Stimulated activated CD4-positive, alpha-beta T cell treated with anti-CD3 and anti-CD28 coated beads, Interleukin-4, amount 100 ng/mL, for 1 hour (primary cell): ENCODE data around the gene KLK12.

Source experiments
- DNase-seq: peaks from one replicate; pipeline ENCODE4 v3.0.0-alpha.2; 2020

Gene KLK12

DNA sequence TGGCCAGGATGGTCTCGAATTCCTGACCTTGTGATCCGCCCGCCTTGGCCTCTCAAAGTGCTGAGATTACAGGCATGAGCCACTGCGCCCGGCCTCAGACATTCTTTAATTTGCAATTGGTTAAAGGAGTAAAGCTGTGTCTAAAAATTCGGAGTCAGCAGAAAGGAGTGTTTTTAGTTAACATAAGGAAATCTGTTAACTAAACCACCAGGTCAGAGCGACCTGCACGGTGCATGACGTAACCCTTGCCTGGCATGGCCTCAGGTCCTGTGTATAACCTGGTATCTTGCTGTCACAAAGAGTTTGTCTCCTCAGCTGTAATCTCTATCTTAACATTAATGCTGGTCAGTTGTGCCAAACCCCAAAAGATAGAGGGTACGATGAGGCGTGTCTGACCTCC is 9.5 kb upstream of the KLK12 start:
- DNase-seq, result no peak

DNA sequence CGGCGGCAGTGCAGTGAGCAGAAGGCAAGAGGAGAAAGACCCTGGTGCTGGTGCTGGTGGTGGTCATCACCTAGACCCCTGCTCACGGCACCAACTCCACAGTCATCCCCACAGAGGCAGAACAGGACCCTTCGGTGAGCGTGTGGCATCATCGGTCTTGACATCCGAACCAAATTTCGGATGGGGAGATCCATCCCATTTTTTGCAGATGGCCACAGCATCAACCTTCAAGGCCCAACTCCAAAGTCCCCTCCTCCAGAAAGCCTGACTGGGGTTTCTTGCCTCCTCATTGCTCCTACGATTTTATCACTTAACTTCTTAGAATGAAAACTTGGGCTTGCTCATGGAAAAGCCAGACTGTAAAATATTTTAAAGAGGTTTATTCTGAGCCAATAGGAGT is 8.7 kb upstream of the KLK12 start:
- no peak for DNase-seq

DNA sequence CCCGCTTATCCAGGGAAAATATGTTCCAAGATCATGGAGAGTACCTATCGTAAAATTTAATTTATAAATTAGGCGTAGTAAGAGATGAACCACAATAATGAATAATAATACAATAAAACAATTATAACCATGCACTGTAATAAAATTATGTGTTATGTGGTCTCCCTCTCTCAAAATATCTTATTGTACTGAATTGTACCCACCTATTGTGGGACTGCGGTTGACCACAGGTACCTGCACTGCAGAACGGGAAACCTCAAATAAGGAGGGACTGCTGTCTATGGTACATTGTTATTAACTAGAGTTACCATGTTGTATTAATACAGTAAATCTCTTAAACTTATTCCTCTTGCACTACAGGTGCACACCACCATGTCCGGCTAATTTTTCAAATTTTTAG is 5.3 kb upstream of the KLK12 start:
- no peak for DNase-seq

DNA sequence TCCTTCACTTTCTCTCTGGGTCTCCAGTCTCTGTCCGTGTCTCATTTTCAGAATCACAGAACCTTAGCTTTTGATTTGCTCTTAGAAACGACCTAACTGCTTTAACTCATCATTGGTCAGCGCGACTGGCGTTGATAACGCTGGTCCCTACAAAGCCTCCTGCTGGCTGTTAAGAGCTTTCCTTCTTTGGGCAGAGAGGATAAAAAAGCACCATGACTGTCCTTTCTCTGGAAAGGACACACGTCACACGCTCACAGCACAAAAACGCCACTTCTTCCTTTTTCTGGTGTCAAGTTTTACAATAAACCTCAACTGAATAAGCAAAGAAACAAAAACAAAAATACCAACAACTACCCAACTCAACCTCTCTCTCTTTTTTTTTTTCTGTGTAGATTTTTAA is 1.7 kb upstream of the KLK12 start:
- no peak for DNase-seq

DNA sequence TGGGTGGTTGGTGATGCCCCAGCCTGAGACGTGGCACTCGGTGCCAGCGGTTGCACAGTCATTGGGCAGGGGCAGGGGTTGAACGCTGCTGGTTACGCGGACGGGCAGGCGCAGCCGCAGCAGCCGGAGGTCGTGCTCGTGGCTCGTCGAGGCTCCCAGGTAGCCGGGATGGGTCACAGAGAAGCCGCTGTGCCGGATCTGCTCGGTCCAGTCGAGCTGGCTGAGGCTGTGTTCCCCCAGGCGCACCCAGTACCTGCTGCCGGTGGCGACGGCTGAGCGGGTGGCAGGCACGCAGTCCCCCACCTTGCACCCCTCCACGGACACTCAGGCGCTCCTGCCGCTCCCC is 2.9 kb downstream of the KLK12 start:
- no peak for DNase-seq

DNA sequence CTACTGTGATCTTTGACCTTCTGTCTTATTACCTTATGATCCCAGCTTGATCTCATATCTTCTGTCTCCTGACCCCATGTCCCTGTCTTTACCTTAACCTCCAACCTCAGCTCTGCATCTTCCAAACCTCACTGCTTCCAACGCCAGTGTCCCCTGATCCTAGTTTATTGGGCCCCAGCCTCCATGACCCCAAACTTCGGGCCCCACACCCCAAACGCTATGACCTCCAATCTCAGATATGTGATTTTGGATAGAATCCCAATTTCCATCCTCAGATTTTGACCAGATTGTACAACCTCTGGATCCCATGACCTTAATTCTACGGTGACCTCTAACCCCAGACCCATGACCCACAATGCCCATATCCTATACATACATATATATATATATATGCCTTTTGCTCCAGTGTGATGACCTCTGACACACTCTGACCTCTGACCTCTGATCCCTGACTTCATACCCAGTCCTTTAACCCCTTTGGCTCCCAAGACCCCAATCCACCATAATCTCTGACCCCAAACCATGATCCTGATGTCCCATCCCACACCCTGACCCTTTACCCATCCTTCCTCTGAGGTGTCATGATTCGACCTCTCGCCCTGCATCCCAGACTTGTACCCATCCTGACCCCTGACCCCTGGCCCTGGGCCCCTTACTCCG is 3.5 kb downstream of the KLK12 start:
- no peak for DNase-seq

DNA sequence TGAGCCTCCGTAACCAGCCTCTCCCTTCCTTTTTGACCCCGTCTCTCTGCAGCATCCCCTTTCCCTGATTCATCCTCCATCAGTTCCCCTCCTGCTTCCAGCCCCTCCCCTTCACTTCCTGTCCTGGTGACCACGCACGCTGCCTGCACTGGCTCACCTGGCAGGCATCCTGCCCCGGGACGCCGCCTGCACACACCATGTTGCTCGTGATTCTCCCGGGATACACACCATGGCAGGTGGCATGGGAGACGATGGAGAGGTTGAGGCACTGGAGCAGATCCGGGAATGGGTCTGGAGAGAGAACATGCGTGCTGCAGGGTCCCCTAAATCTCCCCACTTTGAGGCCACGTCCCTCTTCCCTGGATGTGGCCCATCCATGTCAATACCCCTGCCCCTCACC is 4.2 kb downstream of the KLK12 start:
- DNase-seq, result no peak

DNA sequence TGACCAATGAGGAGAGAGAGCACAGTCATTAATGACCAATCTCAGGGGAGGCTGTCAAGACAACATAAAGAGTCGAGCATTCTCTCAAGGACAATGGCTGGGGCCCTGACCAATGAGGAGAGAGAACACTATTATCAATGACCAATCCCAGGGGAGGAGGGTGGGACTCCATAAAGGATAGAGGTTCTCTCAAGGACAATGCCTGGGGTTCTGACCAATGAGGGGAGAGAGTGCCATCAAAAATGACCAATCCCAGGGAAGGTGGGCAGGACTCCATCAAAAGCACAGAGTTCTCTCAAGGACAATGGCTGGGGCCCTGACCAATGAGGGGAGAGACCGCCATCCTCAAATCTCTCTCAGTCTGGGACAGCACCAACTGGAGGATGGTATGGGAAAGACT is 5.1 kb downstream of the KLK12 start:
- no peak for DNase-seq

DNA sequence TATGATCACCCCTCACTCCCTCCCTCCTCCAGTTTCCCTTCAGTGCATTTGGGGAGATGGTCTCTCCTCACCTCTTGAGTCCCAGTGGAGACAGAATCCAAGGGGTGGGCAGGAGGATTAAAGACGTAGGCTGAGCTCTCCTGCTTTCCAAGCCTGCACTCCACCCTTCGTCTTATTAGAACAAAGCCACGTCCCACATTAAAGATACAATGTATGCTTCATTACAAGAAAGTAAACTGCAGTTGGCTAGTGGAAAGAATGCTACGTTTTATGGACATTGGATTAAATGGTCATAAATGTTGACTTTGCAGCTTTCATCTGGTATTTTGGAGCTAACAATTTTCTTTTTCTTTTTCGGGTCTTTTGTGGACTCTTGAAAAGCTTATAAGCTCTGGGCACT is 6.9 kb downstream of the KLK12 start:
- DNase-seq, result no peak

DNA sequence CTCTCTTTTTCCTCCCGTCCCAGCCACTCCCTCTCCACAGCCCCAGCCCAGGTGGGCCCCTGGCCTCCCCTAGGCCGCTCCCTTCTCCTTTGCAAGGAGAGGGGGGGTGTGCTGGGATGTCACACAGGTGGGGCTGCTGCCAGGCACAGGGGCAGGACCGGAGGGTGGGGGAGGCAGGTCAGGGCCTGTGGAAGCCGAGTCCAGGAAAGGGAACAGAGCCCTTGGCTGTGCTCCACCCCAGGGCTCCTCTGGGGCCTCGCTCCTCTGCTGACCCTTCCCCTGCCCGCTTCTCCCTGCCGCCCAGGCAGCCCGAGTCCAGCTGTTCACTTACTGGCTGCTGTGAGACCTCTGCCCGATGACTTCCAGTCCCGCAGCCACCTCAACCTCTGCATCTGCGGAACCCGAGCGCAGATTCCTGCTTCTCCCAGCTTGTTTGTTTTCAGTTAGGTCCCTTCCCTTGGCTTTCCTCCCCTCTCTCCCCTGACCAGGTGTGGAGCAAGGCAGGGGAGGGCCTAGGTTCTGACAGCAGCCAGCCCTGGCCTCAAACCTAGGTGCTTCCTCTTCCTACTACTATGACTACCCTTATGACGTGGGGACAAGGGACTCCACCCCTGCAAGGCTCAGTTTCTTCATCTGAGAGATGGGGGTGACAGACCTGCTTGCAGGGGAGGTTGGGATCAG is 7.5 kb downstream of the KLK12 start:
- no peak for DNase-seq

DNA sequence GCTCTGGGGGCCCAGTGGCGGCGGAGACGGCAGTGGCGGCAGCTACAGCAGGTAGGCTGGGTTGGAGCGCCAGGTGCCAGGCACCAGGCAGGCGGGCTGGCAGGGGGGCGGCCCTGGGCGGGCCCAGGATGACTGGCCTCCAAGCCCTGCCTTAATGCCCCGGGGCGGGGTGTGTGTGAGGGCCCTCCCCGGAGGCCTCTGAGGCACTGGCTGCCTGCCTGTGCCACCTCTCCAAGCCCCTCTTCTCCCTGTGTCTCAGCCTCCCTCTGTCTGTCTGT is 8.3 kb downstream of the KLK12 start, which contains the start of gene KLK11:
KLK11 (minus strand) TSS at position 63 of the 278 bp plus-strand sequence. CDS start 985 bp downstream, outside the sequence.
- DNase-seq, result no peak

DNA sequence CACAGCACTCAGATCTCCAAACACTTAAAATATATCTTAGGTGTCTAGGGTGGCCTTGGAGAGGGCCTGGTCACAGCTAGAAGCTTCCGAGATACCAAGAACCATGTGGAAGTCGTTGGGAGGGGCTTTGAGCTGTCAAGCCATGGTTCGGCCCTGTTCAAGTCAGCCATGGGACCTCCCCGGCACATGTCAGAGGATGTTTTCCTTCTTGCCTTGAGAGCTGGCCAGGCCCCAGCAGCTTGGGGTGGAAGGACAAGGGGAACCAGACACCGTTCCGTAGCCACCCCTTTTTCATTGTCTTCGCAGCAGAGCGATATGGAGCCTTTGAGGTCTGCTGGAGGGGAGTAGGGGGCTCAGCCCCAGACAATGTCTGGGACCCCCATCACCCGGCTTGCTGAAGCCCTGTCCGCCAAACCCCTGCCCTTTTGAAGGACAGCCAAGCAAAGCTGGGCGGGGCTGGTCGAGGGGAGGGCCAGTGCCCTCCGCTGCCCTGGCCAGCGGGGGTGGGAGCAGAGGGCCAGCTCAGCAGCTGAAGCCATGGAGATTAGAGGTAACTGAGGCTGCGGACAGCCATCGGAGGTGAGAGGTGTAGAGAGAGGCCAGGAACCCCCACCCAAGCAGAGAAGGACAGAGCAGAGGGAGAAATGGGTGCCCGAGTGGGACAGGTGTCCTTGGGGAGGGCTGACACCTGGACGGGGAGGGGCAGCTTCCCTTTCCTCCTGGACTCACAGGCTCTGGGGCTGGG is 8.8 kb downstream of the KLK12 start:
- no peak for DNase-seq

DNA sequence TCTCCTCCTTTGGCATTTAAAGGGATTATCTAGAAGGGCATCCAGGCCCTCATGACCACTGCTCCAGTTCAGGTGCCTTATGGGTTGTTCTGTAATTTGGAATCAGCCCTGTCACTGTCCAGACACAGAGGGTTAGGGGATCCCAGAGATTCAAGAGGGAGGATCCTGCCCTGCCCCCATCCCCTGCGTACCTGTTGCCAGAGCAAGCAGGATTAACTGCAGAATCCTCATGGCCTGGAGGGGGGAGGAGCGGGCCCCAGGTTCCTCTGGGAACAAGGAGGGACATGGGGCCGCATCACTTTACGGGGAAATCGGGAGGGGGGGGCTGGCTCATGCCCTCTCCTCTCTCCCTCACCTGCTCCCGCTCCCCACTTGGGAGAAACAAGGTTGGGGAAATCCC is 9.4 kb downstream of the KLK12 start:
- no peak for DNase-seq

DNA sequence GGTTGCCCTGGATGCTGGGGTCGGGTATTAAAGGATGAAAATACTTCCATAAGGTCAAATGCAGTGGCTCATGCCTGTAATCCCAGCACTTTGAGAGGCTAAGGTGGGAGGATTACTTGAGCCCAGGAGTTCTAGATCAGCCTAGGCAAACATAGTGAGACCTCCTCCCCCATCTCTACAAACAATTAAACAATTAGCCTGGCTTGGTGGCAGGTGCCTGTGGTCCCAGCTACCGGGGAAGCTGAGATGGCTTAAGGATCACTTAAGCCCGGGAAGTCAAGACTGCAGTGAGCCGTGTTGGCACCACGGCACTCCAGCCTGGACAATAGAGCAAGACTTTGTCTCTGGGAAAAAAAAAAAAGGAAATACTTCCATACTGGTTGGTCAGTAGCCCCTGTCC is 9.9 kb downstream of the KLK12 start:
- no peak for DNase-seq

DNA sequence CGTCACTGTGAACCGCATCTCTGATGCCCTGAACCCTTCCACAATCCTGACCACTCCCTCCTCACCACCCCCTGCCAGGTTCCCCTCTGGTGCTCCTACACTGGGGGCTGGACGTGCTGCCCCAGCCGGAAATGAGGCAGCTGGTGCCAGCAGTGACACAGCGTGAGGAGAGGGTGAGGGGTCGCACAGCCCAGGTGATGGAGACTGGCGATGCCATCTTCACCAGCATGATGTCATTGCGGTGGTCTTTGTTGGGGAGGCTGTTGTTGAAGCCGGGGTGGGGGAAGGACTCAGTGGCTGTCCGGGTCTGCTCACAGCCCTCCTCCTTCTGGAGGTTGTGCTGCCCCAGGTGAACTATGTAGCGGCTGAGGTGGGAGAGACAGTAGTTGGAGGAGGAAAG is 10.9 kb downstream of the KLK12 start:
- DNase-seq, result no peak

DNA sequence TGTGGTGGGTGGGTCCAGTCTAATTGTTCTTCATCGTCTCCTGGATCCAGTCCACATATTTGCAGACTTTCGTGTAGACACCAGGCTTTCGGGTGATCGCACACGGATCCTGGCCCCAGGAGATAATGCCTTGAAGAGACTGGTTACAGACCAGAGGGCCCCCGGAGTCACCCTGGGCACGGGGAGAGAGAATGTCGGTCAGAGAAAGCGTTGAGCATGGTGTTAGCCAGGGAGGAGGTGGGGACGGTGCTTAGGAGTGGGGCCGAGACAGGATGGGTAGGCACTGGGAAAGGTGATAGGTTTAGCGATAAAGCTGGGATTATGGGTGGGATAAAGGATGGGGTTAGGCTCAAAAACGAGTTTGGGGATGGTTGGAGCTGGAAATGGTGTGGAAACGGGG is 12.3 kb downstream of the KLK12 start:
- DNase-seq, result no peak

DNA sequence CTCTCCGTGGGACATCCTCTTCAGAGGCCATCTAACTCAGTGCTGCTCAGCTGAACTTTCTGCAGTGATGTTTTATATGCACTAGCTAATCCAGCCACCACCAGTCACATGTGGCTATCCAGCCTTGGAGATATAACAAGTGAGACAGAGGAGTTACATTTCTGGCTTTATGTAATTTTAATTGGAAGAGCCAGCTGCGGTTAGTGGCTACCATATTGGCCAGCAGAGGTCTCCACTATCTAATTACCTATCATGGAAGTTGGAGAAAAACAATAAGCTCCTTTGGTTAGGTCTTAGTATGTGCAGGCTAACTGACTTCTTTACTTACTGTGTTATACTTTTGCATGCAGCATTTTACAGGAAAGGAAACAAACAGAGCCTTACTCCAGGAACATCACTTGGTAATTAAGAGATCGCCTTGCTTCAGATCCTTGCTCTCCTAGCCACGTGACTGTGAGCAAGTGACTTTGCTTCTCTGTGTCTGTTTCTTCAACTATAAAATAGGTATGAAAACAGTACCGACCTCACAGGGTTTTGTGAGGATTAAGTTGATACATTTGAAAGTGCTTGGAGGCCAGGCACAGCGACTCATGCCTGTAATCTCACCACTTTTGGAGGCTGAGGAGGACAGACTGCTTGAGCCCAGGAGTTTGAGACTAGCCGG is 13.7 kb downstream of the KLK12 start:
- no peak for DNase-seq

DNA sequence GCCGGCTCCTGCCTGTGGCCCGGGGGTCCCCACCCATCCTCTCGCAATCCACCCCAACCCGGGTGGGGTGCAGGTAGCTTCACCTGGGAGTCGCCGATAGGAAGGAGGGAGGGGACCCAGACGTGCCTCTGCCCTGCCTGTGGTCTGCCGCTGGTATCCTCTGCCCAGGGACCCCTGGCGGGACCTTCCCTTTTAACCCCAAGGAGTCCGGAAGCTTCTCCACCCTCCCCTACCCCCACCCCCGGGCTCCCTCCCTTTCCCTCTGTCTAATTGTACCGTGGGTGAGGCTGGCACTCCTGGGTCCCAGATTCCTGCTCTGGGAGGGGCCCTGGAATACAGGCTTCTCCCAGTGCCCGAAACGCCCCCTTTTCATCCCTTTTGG is 15.3 kb downstream of the KLK12 start, which contains the start of gene KLK10:
KLK10 (minus strand) TSS at position 166 of the 382 bp plus-strand sequence. CDS start 579 bp downstream, outside the sequence.
- no peak for DNase-seq

DNA sequence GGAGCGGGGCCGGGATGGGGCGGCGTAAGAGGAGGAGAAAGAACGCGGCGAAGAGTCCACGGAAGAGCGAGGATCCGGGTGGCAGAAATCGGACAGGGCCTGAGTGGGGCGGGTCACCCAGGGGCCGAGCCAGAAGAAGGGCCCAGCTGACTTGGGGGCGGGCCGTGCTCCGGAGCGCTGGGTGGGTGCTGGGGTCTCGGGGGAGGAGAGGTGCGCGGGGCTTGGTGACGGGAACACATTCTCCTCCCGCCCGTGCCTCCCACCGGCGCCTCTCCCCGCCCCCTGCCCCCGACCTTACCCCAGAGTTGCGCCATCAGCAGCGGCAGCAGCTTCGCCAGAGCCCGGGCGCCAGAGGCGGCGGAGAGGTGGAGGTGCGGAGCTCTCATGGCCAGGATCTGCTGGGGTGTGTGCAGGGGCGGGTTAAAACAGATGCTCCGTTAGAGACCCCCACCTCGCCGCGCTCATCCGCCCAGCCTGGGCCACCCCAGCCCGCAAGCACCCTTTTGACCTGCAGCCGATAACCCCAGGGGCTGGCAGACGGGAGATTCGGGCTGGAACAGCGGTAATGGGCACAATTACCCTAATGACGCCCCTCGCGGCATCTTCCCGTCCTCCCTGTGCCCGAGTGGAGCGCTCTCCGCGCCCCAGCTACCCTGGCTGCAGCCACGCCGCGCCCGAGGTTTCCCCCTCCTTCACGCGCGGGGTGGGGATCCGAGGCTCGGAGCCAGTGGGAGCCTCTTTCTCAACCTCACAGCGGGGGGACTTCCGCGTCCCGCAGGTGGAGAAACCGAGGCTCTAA is 15.9 kb downstream of the KLK12 start:
- DNase-seq, result no peak

DNA sequence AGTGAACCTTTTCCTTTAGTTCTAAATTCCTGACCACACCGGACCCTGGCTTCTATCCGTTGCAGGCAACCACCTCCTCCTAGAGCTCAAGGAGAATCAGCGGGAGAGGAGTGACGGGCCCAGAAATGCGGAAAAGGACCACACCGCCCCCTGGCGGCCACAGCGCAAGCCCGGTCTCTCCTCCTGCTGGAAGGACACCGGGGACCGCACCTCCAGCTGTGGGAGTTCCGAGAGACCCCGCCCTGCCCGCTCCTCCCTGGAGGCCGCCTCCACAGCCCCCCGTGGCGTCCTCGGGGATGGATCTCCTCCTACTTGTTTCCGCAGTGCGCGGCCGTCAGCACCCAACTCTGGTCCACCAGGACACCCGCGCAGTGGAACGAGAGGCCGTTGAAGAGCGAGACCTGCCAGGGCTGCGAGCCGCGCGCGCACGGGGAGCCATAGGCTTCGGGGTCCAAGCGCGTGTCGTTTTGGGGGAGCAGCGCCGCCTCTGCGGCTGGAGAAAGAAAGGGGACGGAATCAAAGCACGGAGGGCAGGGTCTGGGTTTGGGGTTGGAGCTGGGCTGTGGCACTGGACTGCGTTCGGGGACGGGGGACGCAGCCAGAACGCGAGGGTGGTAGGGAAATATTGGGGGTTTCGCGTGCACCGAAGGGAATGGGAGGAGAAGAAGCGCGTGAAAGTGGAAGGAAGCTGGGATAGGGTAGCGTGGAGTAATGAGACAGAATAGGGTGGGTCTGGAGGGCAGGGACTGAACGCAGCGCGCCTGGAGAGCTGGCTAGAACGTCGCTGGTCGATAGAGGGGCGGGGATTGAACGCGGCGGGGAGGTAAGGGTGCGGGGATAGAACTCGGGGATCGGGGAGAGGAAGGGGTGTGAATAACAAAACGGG is 17.8 kb downstream of the KLK12 start:
- peak; percentile 73 for DNase-seq

DNA sequence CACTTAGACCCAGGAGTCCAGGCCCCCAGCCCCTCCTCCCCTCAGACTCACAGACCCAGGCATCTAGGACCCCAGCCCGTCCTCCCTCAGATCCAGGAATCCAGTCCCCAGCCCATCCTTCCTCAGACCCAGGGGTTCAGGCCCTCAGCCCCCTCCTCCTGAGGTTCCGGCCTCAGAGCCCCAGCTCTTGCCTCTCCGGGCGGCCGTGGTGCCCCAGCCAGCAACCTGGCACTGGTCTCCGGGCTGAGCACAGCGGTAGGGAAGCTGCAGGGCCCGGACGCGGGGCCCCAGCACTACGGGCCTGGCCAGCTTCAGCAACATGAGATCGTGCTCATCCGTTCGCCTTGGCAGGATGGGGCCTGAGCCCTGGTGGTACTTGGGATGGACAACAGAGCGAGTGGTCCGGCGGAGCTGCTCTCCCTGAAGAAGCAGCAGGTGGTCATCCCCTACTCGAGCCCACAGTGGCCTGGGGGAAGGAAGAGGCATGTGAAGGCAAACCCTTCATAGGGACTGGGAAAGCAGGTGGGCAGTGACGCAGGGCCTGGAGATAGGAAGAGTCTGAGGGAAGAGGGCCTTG is 19.0 kb downstream of the KLK12 start:
- DNase-seq, result no peak

DNA sequence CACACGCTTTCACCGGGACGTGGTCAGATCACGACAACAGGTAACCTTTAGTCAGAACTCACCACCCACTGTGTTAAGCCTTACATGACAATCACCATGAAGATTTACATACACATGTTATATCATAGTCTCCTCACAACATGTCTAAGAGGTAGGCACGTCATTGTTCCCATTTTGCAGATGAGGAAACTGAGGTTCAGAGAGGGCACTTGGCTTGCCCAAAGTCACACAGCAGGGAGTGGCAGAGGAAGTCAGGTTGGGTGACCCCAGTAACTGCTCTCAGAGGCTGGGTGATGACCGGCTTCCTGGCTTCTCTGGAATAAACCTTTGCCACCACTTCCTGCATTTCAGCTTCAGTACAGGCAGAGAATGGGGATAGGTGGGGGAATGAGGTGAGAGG is 20.6 kb downstream of the KLK12 start:
- DNase-seq, result no peak
